ENCODE results near the gene DPY19L1. TPM values are rescaled to one million over a fixed set of nuclear protein-coding genes. Genes with fewer than 3 reads are reported as not detected.
"Not testable (repeated sequence)": the region's sequence is repeated elsewhere in the genome, so short reads cannot be mapped to it uniquely, and the experiment has no call there.

Gene DPY19L1
- polyA plus RNA-seq, 10 donors = 18.4 to 36.9 (median 21.5) TPM

- DNase-seq = peak in 2 of 3 donors; percentile 65 to 83
Measured at GRCh38 chr7:35036361-35037171, 719 bp downstream of the DPY19L1 start.

- DNase-seq = peak in 2 of 3 donors; percentile 3 to 32
Measured at GRCh38 chr7:35035511-35035961, 1.7 kb downstream of the DPY19L1 start.

GRCh38 chr7:35032166-35032565 is 5.1 kb downstream of the DPY19L1 start:
- no peak for DNase-seq

- DNase-seq = no peak
Measured at GRCh38 chr7:35030848-35031247, 6.4 kb downstream of the DPY19L1 start.

- no peak for DNase-seq
Measured at GRCh38 chr7:35029311-35029710, 8.0 kb downstream of the DPY19L1 start.

- DNase-seq = no peak
Measured at GRCh38 chr7:35026150-35026549, 11.1 kb downstream of the DPY19L1 start.

- DNase-seq = no peak
Measured at GRCh38 chr7:35025369-35025870, 11.9 kb downstream of the DPY19L1 start.

- no peak for DNase-seq
Measured at GRCh38 chr7:35024298-35024697, 13.0 kb downstream of the DPY19L1 start.

- DNase-seq = no peak
Measured at GRCh38 chr7:35022725-35023124, 14.6 kb downstream of the DPY19L1 start.

- DNase-seq = no peak
Measured at GRCh38 chr7:35021445-35021844, 15.8 kb downstream of the DPY19L1 start.

- no peak for DNase-seq
Measured at GRCh38 chr7:35019801-35020200, 17.5 kb downstream of the DPY19L1 start.

GRCh38 chr7:35019179-35019729 is 18.0 kb downstream of the DPY19L1 start:
- no peak for DNase-seq

GRCh38 chr7:35015346-35015859 is 21.9 kb downstream of the DPY19L1 start:
- DNase-seq = no peak

GRCh38 chr7:35012160-35012559 is 25.1 kb downstream of the DPY19L1 start:
- no peak for DNase-seq

GRCh38 chr7:35011085-35011484 is 26.2 kb downstream of the DPY19L1 start:
- DNase-seq = no peak

- no peak for DNase-seq
Measured at GRCh38 chr7:35007768-35008167, 29.5 kb downstream of the DPY19L1 start.

- DNase-seq = no peak
Measured at GRCh38 chr7:35004531-35005095, 32.7 kb downstream of the DPY19L1 start.

- DNase-seq = peak in 1 of 3 donors; percentile 55
Measured at GRCh38 chr7:35003679-35004303, 33.5 kb downstream of the DPY19L1 start.

GRCh38 chr7:35003177-35003650 is 34.1 kb downstream of the DPY19L1 start:
- peak in 1 of 3 donors; percentile 15 for DNase-seq

GRCh38 chr7:34998335-34998734 is 39.0 kb downstream of the DPY19L1 start:
- DNase-seq = not testable (repeated sequence)

- DNase-seq = not testable (repeated sequence)
Measured at GRCh38 chr7:34996423-34997090, 40.7 kb downstream of the DPY19L1 start.

Data from muscle of back (tissue), 11 donors.